ENCODE results near the gene SLC24A4. TPM values are rescaled to one million over a fixed set of nuclear protein-coding genes. Genes with fewer than 3 reads are reported as not detected.

Gene SLC24A4
- polyA plus RNA-seq, 1 donor from 2014 or later: 0.17 TPM

DNA sequence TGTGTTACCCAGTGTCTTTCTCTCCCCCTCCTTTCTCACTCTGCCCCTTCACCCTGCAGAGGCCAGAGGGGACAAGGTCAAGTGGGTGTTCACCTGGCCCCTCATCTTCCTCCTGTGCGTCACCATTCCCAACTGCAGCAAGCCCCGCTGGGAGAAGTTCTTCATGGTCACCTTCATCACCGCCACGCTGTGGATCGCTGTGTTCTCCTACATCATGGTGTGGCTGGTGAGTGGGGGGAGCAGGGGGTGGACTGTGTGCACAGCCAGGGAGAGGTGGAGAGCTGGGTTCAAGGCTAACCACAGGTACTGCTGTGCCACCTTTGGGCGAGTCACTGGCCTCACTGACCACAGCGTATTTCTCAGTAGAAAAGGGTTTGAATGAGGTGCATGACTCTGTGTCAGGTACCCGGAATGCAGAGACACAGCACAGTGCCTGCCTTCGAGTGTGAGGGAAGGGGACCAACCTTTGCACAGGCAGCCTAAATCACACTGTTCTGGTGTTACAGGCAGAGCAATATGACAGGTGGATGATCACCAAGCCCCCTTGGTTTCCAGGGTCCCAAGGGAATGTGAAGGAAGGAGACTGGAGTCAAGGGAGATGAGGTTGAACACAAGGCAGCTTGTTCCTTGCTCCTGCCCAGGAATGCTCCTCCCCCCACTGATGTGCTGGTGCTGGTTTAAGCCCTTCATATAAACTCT lies 159.8 kb downstream of the SLC24A4 start:
- TF ChIP-seq SMC3 (conservative IDR thresholded peaks at IDR 0.05; ENCODE audit: poor library complexity): no peak
- TF ChIP-seq, protein P1, sequence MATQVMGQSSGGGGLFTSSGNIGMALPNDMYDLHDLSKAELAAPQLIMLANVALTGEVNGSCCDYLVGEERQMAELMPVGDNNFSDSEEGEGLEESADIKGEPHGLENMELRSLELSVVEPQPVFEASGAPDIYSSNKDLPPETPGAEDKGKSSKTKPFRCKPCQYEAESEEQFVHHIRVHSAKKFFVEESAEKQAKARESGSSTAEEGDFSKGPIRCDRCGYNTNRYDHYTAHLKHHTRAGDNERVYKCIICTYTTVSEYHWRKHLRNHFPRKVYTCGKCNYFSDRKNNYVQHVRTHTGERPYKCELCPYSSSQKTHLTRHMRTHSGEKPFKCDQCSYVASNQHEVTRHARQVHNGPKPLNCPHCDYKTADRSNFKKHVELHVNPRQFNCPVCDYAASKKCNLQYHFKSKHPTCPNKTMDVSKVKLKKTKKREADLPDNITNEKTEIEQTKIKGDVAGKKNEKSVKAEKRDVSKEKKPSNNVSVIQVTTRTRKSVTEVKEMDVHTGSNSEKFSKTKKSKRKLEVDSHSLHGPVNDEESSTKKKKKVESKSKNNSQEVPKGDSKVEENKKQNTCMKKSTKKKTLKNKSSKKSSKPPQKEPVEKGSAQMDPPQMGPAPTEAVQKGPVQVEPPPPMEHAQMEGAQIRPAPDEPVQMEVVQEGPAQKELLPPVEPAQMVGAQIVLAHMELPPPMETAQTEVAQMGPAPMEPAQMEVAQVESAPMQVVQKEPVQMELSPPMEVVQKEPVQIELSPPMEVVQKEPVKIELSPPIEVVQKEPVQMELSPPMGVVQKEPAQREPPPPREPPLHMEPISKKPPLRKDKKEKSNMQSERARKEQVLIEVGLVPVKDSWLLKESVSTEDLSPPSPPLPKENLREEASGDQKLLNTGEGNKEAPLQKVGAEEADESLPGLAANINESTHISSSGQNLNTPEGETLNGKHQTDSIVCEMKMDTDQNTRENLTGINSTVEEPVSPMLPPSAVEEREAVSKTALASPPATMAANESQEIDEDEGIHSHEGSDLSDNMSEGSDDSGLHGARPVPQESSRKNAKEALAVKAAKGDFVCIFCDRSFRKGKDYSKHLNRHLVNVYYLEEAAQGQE (IDR thresholded peaks at IDR 0.05; ENCODE audit: borderline replicate concordance): no peak

DNA sequence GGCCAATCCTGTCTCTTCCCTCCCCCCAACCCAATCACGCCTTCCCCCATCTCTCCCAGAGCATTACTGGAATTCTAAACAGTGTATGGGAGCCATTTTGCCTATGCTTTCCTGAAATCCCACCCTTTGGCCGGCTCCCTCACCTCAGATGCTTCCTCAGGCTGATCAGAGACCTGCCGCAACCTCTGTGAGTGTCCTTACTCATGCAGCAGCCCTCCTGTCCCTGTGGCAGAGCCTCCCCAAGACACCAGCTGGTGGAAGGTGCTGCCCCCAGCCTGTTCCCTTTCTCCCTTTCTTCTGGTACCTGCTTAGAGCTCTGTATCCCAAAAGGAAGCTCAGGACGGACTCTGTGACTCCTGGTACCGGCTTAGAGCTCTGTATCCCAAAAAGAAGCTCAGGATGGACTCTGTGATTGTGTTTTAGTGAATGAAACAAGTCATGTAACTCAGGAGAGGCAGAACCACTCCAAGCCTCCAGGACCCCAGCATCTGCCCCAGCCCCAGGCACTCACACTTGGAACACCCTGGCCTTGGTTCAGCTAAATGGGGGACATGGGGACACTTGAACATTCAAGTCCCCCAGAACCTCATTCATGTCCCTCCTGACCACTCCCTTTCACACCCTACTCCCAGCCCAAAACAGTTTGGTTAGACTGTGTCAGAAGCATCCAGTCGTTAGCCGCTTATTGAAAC lies 161.3 kb downstream of the SLC24A4 start:
- Histone ChIP-seq H2AFZ (ENCODE audit: low read depth, low read length) (no peak overlapping the region), H4K20me1 (ENCODE audit: insufficient read depth) (no peaks in the 10 kb centered on the region), H3K4me3 (ENCODE audit: low read length) (no peak overlapping the region)

More for the DNA sequence above, 159.8 kb downstream of the SLC24A4 start:
- Histone ChIP-seq H3K79me2 (replicated peaks; ENCODE audit: insufficient read depth, low read length) (no peaks in the 10 kb centered on the region), H2AFZ (ENCODE audit: low read depth, low read length) (no peak overlapping the region), H3K27ac (ENCODE audit: low read length) (no peak overlapping the region), H4K20me1 (ENCODE audit: insufficient read depth) (no peaks in the 10 kb centered on the region), H3K4me2 (ENCODE audit: low read length) (no peak overlapping the region), H3K27me3 (ENCODE audit: insufficient read depth, low read depth, low read length) (no peaks in the 10 kb centered on the region), H3K36me3 (ENCODE audit: insufficient read depth, low read length) (no peaks in the 10 kb centered on the region), H3K4me3 (ENCODE audit: low read length) (no peak overlapping the region), H3K9me3 (ENCODE audit: low read length) (no peaks in the 10 kb centered on the region), H3F3A (ENCODE audit: insufficient read depth, low read length, poor library complexity, severe bottlenecking) (no peaks in the 10 kb centered on the region), H3K9ac (ENCODE audit: low read length) (no peak overlapping the region), H3K9me2 (ENCODE audit: insufficient read depth, low read length) (no peaks in the 10 kb centered on the region)

More for the DNA sequence above, 161.3 kb downstream of the SLC24A4 start:
- Histone ChIP-seq H3K9me3 (ENCODE audit: low read length) (no peaks in the 10 kb centered on the region), H3K27ac (ENCODE audit: low read length) (no peak overlapping the region), H3K4me2 (ENCODE audit: low read length) (no peak overlapping the region), H3K9me2 (ENCODE audit: insufficient read depth, low read length) (no peaks in the 10 kb centered on the region), H3K79me2 (replicated peaks; ENCODE audit: insufficient read depth, low read length) (no peaks in the 10 kb centered on the region), H3K9ac (ENCODE audit: low read length) (no peak overlapping the region), H3K36me3 (ENCODE audit: insufficient read depth, low read length) (no peaks in the 10 kb centered on the region), H3K27me3 (ENCODE audit: insufficient read depth, low read depth, low read length) (no peaks in the 10 kb centered on the region), H3F3A (ENCODE audit: insufficient read depth, low read length, poor library complexity, severe bottlenecking) (no peaks in the 10 kb centered on the region)
- TF ChIP-seq, protein P1 (IDR thresholded peaks at IDR 0.05; ENCODE audit: borderline replicate concordance): no peak
- no peak for TF ChIP-seq EP300 (conservative IDR thresholded peaks at IDR 0.05; ENCODE audit: poor library complexity, severe bottlenecking)
- TF ChIP-seq EZH2 (IDR thresholded peaks at IDR 0.05; ENCODE audit: borderline replicate concordance, insufficient read depth, low read length, poor library complexity, severe bottlenecking): no peak
- TF ChIP-seq POLR2AphosphoS5 (IDR thresholded peaks at IDR 0.05): no peak
- TF ChIP-seq MXI1 (conservative IDR thresholded peaks at IDR 0.05; ENCODE audit: poor library complexity, severe bottlenecking): no peak
- TF ChIP-seq TAF1 (IDR thresholded peaks at IDR 0.05; ENCODE audit: low read depth): no peak
- TF ChIP-seq SMC3 (conservative IDR thresholded peaks at IDR 0.05; ENCODE audit: poor library complexity): no peak
- no peak for TF ChIP-seq RAD21 (conservative IDR thresholded peaks at IDR 0.05)
- TF ChIP-seq, protein P2, sequence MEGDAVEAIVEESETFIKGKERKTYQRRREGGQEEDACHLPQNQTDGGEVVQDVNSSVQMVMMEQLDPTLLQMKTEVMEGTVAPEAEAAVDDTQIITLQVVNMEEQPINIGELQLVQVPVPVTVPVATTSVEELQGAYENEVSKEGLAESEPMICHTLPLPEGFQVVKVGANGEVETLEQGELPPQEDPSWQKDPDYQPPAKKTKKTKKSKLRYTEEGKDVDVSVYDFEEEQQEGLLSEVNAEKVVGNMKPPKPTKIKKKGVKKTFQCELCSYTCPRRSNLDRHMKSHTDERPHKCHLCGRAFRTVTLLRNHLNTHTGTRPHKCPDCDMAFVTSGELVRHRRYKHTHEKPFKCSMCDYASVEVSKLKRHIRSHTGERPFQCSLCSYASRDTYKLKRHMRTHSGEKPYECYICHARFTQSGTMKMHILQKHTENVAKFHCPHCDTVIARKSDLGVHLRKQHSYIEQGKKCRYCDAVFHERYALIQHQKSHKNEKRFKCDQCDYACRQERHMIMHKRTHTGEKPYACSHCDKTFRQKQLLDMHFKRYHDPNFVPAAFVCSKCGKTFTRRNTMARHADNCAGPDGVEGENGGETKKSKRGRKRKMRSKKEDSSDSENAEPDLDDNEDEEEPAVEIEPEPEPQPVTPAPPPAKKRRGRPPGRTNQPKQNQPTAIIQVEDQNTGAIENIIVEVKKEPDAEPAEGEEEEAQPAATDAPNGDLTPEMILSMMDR (IDR thresholded peaks at IDR 0.05; ENCODE audit: poor library complexity, severe bottlenecking): no peak

Measured in neural cell (in vitro differentiated cells).